GM23248 (cell line): ENCODE data around the gene DLG4. TPM values are rescaled to one million over a fixed set of nuclear protein-coding genes. Genes with fewer than 3 reads are reported as not detected.

Experiments used
- DNase-seq: peaks from one replicate; pipeline ENCODE4 v3.0.0-alpha.2; 2015
- H2AFZ ChIP-seq: fragments of 200-600 bp; sonication (generic); 2 replicates; pipeline ENCODE4 v1.6.1; 2016; ENCODE audit warnings: antibody characterized with exemption
- H3F3A ChIP-seq: fragments of 200-600 bp; sonication (generic); 2 replicates; pipeline ENCODE4 v1.6.1; 2016; ENCODE audit warnings: mild to moderate bottlenecking, antibody characterized with exemption, mixed run types; ENCODE audit not compliant: insufficient read depth
- H3K27ac ChIP-seq: fragments of 200-600 bp; sonication (generic); 2 replicates; pipeline ENCODE4 v1.5.1; 2016; ENCODE audit warnings: mild to moderate bottlenecking
- H3K27me3 ChIP-seq: fragments of 200-600 bp; sonication (generic); replicated peaks from 2 replicates; pipeline ENCODE4 v1.6.1; 2016; ENCODE audit warnings: mild to moderate bottlenecking; ENCODE audit not compliant: insufficient read depth
- H3K36me3 ChIP-seq: fragments of 200-600 bp; sonication (generic); 2 replicates; pipeline ENCODE4 v1.6.1; 2016; ENCODE audit warnings: low read depth, mild to moderate bottlenecking
- H3K4me1 ChIP-seq: fragments of 200-600 bp; sonication (generic); 2 replicates; pipeline ENCODE4 v1.6.1; 2016; ENCODE audit warnings: mild to moderate bottlenecking; ENCODE audit not compliant: insufficient read depth
- H3K4me2 ChIP-seq: fragments of 200-600 bp; sonication (generic); one replicate; pipeline ENCODE4 v1.6.1; 2016; ENCODE audit warnings: mild to moderate bottlenecking; ENCODE audit not compliant: unreplicated experiment
- H3K4me3 ChIP-seq: fragments of 200-600 bp; sonication (generic); 2 replicates; pipeline ENCODE4 v1.5.1; 2016; ENCODE audit warnings: mild to moderate bottlenecking
- H3K79me2 ChIP-seq: fragments of 200-600 bp; sonication (generic); 2 replicates; pipeline ENCODE4 v1.6.1; 2016; ENCODE audit warnings: mild to moderate bottlenecking; ENCODE audit not compliant: insufficient read depth
- H3K9ac ChIP-seq: fragments of 200-600 bp; sonication (generic); 2 replicates; pipeline ENCODE4 v1.6.1; 2016; ENCODE audit warnings: mild to moderate bottlenecking
- H3K9me2 ChIP-seq: fragments of 200-600 bp; sonication (generic); 2 replicates; pipeline ENCODE4 v1.6.1; 2016; ENCODE audit warnings: mixed run types, mild to moderate bottlenecking, moderate library complexity; ENCODE audit not compliant: insufficient read depth
- H3K9me3 ChIP-seq: fragments of 200-600 bp; sonication (generic); one replicate; pipeline ENCODE4 v1.6.1; 2017; ENCODE audit warnings: low read depth
- H4K20me1 ChIP-seq: fragments of 200-600 bp; sonication (generic); 2 replicates; pipeline ENCODE4 v1.6.0; 2016; ENCODE audit not compliant: insufficient read depth
- EZH2 ChIP-seq: fragments of 200-600 bp; sonication (generic); IDR thresholded peaks from 2 replicates; pipeline ENCODE4 v1.6.1; 2018; ENCODE audit warnings: antibody characterized with exemption, mild to moderate bottlenecking; ENCODE audit not compliant: insufficient read depth, poor library complexity, severe bottlenecking
- EZH2phosphoT487 ChIP-seq: fragments of 200-600 bp; sonication (generic); IDR thresholded peaks from 2 replicates; pipeline ENCODE4 v1.6.1; 2018; ENCODE audit warnings: antibody characterized with exemption, moderate library complexity, mild to moderate bottlenecking, low read depth; ENCODE audit not compliant: insufficient read depth
- WGBS, 2 experiments: methylation state at CpG; one replicate each; pipeline ENCODE4 v1.1.6; 2015 to 2017; ENCODE audit warnings: low lambda C conversion rate in 2 of 2, low coverage in 1 of 2; ENCODE audit errors: missing lambda C conversion rate in 2 of 2; 5-methylcytosine and 5-hydroxymethylcytosine counted together
- in situ Hi-C: fragments of 300-500 bp; cut with MboI; formaldehyde crosslinking; loops from 2 replicates; pipeline ENCODE4 v1.15.0; 2020
- polyA plus RNA-seq: library from polyadenylated mRNA; unstranded; fragments of >200 nt; fragmentation: Nextera tagmentation; extraction: Ambion mirVana; gene quantifications from 2 replicates; pipeline ENCODE4 v1.2.1, GENCODE V29; 2016
- total RNA-seq: library from RNA; depleted of rRNA; stranded (reverse); fragments of >200 nt; shearing (Covaris generic); gene quantifications from 2 replicates; pipeline ENCODE4 v1.2.3, GENCODE V29; 2014; rRNA removed

DLG4 gene
- 13.1 and 23.8 TPM in 2 replicates for total RNA-seq
- polyA plus RNA-seq, result 1.3 and 1.9 TPM in 2 replicates

GRCh38 chr17:7219812-7220592 is at the start of gene DLG4, which contains the start of gene ACADVL:
DLG4 (minus strand) TSS chr17:7219836.
ACADVL (plus strand) TSS chr17:7219938; CDS start chr17:7219985, 47 bp downstream.
- H3K9me2 ChIP-seq, result no peaks in the 10 kb centered on the region
- peaks cover 26% of the 10 kb centered on the region for H3F3A ChIP-seq
- H3K4me1 ChIP-seq, result peaks cover 29% of the 10 kb centered on the region
- peaks cover 53% of the 10 kb centered on the region for H3K79me2 ChIP-seq
- peaks cover 15% of the 10 kb centered on the region; the same call in 1 of the 2 replicates for H3K36me3 ChIP-seq
- TF ChIP-seq EZH2phosphoT487 (no peak), EZH2 (no peak)
- 1 to 2% methylated on average over 57 to 60 of the region's 63 CpGs for WGBS, 2 experiments
- H3K9me3 ChIP-seq, result no peaks in the 10 kb centered on the region
- peak within 1 kb of the TSS; percentile 91 for H3K9ac ChIP-seq
- peak; percentile 98 for DNase-seq
- peak within 1 kb of the TSS; percentile 91 for H3K4me2 ChIP-seq
- peak within 1 kb of the TSS; percentile 81 for H3K4me3 ChIP-seq
- peak within 1 kb of the TSS; percentile 74 for H2AFZ ChIP-seq
- H3K27ac ChIP-seq, result peak within 1 kb of the TSS; percentile 86
- H3K27me3 ChIP-seq, result no peaks in the 10 kb centered on the region
- no peaks in the 10 kb centered on the region for H4K20me1 ChIP-seq
- in situ Hi-C loops, result no loop called here

DNA sequence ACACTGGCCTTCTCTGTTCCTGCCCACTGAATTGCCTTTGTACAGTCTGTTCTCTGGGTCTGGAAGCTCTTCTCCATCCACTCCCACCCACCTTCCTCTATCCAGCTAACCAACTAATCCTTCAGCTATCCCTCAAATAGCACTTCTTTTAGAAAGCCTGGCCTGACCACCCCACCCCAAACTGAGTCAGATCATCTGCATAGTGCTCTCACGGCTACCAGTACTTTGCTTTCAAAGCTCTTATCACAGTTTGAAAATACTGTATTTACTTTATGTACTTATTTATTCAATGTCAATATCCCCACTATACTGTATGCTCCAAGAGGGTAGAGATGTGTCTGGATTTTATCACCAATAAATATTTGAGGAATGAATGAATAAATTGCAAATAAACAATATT is 47.1 kb upstream of the DLG4 start:
- 54 to 59% methylated on average over 1 of the region's 1 CpG for WGBS, 2 experiments
- H3K79me2 ChIP-seq, result no peaks in the 10 kb centered on the region
- H3K4me3 ChIP-seq, result no peak overlapping the region
- no peak overlapping the region for H2AFZ ChIP-seq
- peak; percentile 61 for DNase-seq
- no peaks in the 10 kb centered on the region for H3K9me2 ChIP-seq
- no peak for TF ChIP-seq EZH2phosphoT487
- TF ChIP-seq EZH2, result no peak
- peaks cover 16% of the 10 kb centered on the region for H3F3A ChIP-seq
- in situ Hi-C loops, result no loop called here
- H3K27ac ChIP-seq, result peak overlapping the region; percentile 52
- no peak overlapping the region for H3K4me2 ChIP-seq
- peaks cover 12% of the 10 kb centered on the region for H3K4me1 ChIP-seq
- H3K36me3 ChIP-seq, result no peaks in the 10 kb centered on the region
- H3K9ac ChIP-seq, result no peak overlapping the region
- H4K20me1 ChIP-seq, result no peaks in the 10 kb centered on the region
- H3K27me3 ChIP-seq, result no peaks in the 10 kb centered on the region
- H3K9me3 ChIP-seq, result no peaks in the 10 kb centered on the region

GRCh38 chr17:7263801-7264078 is 44.1 kb upstream of the DLG4 start:
- no peak overlapping the region for H3K27ac ChIP-seq
- H3K9ac ChIP-seq, result no peak overlapping the region
- no peaks in the 10 kb centered on the region for H3K9me3 ChIP-seq
- H4K20me1 ChIP-seq, result no peaks in the 10 kb centered on the region
- H3K36me3 ChIP-seq, result peaks cover 3% of the 10 kb centered on the region; the same call in 1 of the 2 replicates
- 77 to 81% methylated on average over 4 of the region's 4 CpGs for WGBS, 2 experiments
- peaks cover 20% of the 10 kb centered on the region for H3F3A ChIP-seq
- H3K9me2 ChIP-seq, result no peaks in the 10 kb centered on the region
- in situ Hi-C loops, result no loop called here
- no peak overlapping the region for H3K4me3 ChIP-seq
- DNase-seq, result no peak
- H3K27me3 ChIP-seq, result no peaks in the 10 kb centered on the region
- no peaks in the 10 kb centered on the region for H3K79me2 ChIP-seq
- peaks cover 18% of the 10 kb centered on the region for H3K4me1 ChIP-seq
- TF ChIP-seq EZH2, result no peak
- no peak for TF ChIP-seq EZH2phosphoT487
- no peak overlapping the region for H3K4me2 ChIP-seq
- peak overlapping the region; percentile 72; the same call in 1 of the 2 replicates for H2AFZ ChIP-seq

DNA sequence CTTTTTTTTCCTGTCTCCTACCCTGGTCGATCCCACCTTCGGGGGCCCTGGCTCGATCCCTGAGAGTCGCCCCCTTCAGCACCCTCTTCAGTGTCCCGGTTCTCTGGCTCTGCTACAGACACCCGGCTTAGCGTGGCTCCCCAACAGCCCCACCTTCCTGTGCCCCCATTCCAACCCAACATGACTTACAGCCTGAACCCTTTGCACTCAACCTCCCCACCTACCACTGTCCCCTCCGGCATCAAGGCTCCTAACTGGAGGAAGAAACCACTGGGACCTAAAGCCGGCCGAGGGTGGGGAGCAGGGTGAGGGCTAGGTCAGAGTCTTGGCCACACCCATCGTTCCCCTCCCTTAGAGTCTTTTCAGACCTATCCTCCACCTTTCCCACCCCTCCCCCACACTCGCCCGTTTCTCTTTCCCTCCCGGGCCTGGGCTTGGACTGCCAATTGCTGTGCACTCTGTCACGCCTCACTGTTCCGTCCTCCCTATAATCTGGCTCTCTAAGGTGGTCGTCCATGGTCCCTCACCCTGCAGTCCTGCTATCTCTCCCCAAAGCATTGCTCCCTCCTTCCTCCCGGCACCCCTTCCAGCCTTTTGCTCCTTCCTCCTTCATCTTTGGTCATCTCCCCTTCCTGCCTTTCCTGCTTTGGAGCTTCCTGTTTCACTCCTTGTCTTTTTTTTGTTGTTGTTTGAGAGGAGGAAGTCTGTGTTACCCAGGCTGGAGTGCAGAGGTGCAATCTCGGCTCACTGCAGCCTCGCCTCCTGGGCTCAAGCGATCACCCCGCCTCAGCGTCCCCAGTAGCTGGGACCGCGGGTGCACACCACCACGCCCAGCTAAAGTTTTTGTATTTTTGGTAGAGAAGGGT is 43.5 kb upstream of the DLG4 start:
- no peak for DNase-seq
- no peaks in the 10 kb centered on the region for H3K27me3 ChIP-seq
- H3K9me2 ChIP-seq, result no peaks in the 10 kb centered on the region
- H3K4me2 ChIP-seq, result peak overlapping the region; percentile 38
- H4K20me1 ChIP-seq, result no peaks in the 10 kb centered on the region
- H3K27ac ChIP-seq, result no peak overlapping the region
- 16 to 21% methylated on average over 24 to 26 of the region's 26 CpGs for WGBS, 2 experiments
- H3K4me3 ChIP-seq, result no peak overlapping the region; the same call in 1 of the 2 replicates
- peaks cover 7% of the 10 kb centered on the region; the same call in 1 of the 2 replicates for H3K36me3 ChIP-seq
- TF ChIP-seq EZH2, result no peak
- no peak for TF ChIP-seq EZH2phosphoT487
- peak overlapping the region; percentile 72 for H2AFZ ChIP-seq
- H3K4me1 ChIP-seq, result peaks cover 19% of the 10 kb centered on the region
- no peak overlapping the region for H3K9ac ChIP-seq
- no peaks in the 10 kb centered on the region for H3K79me2 ChIP-seq
- in situ Hi-C loops, result no loop called here
- no peaks in the 10 kb centered on the region for H3K9me3 ChIP-seq
- H3F3A ChIP-seq, result peaks cover 25% of the 10 kb centered on the region
